ENCODE data around the gene SDCCAG8. TPM values are rescaled to one million over a fixed set of nuclear protein-coding genes. Genes with fewer than 3 reads are reported as not detected.

SDCCAG8 gene
- polyA plus RNA-seq, 3 donors = 38.6 to 45.3 (median 42.2) TPM

DNA sequence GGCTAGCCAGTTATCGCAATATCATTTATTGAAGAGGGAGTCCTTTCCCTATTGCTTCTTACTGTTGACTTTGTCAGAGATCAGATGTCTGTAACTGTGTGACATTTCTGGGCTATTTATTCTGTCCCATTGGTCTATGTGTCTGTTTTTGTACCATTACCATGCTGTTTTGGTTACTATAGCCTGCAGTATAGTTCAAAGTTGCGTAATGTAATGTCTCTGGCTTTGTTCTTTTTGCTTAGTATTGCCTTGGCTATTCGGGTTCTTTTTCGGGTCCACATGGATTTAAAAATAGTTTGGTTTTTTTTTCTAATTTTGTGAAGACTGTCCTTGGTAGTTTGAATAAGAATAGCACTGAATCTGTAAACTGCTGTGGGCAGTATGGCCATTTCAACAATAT is 273.7 kb downstream of the SDCCAG8 start:
- no peak for DNase-seq (ENCODE audit: low read depth in 3 of 3, low spot score in 2 of 3)

DNA sequence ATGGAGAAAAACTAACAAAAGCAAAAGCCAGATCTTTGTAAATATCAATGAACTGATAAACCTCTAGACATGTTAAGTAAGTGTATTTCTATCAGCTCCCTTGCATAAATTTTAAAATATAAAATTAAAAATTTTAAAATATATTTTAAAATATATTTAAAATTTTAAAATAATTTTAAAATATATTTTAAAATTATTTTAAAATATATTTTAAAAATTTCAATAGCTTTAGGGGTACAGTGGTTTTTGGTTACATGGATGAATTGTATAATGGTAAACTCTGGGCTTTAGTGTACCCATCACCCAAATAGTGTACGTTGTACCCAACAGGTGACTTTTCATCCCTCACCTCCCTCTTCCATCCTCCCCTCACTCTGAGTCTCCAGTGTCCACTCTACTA is 279.2 kb downstream of the SDCCAG8 start:
- no peak for DNase-seq (ENCODE audit: low read depth in 3 of 3, low spot score in 2 of 3)

DNA sequence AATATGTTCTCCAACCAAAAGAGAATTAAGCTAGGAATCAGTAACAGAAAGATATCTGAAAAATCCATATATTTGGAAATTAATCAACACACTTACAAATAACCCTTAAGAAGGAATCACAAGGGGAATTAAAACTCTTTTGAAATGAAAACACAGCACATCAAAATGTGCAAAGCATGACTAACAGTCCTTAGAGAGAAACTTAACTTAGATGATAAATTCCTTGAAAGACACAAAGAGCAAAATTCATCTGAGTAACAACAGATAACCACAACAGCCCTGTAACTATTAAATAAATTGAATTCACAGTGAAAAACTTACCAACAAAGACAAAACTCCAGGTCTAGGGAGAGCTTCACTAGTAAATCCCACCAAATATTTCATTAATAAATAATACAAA is 283.8 kb downstream of the SDCCAG8 start:
- DNase-seq (ENCODE audit: low read depth in 3 of 3, low spot score in 2 of 3) = no peak

DNA sequence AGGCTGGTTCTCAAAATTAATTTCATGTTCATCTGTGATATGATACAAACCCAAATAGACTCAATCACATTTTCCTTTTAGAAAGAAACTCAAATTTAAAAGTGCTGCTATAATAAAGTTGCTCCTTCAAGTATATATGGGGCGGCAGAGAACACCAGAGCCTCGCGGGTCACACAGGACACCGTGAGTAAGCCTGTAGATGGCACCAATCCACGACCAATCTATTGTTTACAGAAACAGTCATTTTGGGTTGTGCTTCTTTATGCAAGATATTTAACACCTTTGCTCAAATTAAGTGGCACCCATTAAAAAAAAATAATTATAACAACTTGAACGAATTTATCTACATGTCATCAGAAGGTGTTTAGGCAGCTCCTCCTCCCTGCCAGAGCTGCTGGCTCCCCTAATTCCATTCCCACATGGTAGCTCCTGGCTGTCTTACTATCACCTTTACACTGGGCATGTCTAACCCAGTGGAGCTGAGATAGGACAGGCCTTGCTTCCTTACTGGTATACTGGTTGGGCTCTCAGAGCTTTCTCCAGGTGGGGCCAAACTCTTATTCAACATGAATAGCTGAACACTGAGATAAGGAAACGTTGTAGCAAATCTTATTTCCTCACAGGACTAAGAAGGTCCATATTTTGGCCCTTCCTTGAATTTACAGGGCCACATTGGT is 287.0 kb downstream of the SDCCAG8 start:
- no peak for DNase-seq (ENCODE audit: low read depth in 3 of 3, low spot score in 2 of 3)

DNA sequence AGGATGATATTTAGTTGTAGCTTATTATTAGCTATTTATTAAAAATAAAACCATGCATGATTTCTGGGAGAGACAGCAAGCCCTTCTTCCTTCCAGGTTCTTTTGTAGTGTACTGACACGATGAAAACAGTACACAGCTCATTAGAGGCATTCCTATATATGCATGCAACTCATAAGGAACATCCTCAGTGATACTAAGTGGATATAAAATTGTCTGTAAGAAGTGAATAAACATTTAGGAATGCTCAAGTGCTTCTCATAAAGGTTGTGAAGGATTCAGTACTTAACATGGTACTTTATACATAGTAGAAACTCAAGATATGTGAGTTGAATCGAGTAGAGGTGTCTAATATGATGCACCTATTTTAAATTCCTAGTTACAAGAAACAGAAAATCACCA is 287.7 kb downstream of the SDCCAG8 start:
- no peak for DNase-seq (ENCODE audit: low read depth in 3 of 3, low spot score in 2 of 3)

DNA sequence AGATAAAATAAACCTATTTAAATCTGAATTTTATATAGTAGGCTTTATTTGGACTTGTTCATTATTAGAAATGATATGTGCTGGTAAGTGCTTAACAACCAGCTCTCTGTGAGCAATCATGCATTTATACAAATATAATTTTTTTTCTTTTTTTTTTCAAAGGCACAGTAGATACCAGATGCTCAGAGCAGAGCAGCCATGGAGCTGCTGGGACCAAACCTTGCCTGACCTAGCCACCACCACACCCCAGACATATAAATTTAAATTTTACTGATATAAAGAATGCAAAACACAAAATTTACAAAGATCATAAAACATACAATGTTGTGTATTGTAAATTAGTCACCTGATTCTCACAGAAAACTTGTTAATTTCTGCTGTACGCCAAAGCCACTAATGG is 290.6 kb downstream of the SDCCAG8 start:
- no peak for DNase-seq (ENCODE audit: low read depth in 3 of 3, low spot score in 2 of 3)

DNA sequence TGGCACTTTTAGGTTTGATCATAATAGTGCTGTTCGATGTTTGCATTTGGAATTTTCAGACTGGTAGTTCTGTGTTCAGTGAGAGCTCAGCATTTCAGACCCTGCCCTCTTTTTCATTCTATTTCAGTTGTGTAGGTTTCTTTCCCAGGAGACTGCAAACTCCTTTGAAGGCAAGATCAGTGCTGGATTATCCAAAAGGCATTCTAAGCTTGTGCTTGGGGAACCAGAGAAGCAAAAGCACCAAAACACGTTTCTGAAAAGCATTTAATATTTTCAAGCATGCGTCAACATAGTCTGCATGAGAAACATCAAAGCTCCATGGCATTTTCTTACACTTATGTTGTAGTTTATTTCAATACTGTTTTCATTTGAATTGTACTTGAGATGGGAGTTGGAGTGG is 292.1 kb downstream of the SDCCAG8 start:
- no peak for DNase-seq (ENCODE audit: low read depth in 3 of 3, low spot score in 2 of 3)

DNA sequence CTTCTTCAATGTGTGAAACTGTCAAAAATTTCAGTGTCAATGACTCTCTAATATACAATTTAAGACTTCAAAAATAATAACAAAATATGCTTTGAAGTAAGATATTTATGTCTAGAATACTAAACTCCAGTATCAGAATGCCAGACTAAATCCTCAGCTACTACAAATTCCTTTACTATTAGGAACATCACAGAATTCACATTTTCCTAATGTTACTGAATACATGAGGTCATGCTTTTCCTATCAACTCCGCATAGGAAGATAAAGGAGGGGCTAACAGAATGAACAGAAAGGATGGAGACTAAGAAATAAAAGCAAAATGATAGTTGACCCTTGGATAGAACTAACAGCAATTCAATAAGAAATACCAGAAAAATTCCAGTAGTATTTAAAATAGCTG is 292.7 kb downstream of the SDCCAG8 start:
- DNase-seq (ENCODE audit: low read depth in 3 of 3, low spot score in 2 of 3) = no peak

DNA sequence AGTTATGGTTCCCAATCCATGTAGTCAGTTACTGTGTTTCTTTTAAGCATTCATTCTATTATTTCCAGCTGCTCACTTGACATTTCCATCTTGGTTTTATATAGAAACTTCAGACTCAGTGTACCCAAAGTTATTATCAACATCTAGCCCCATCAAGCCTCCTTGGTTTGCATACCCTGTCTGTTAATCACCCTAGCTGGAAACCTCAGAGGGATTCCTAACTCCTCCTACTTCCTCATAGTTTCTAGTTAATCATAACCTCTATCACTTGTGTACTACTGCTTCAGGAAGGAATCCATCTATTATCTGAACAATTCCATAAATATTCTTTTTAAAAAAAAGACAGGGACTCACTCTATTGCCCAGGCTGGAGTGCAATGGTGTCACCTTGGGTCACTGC is 293.3 kb downstream of the SDCCAG8 start:
- DNase-seq (ENCODE audit: low read depth in 3 of 3, low spot score in 2 of 3) = no peak

Other genes starting within 250 kb of the SDCCAG8 start
- 10 to 100 TPM; 55.0 to 62.9 (median 55.2) TPM for gene CEP170, start 760 bp upstream of the SDCCAG8 start, polyA plus RNA-seq (ENCODE audit: insufficient read length in 3 of 3)

Measured in right renal cortex interstitium (tissue), 3 donors.